SIG-M5 treated with dmso at 0.1 percent for 504 hours (cell line): ENCODE data around the gene ESCO1.
A peak's percentile ranks its signal among the peaks of the same experiment; 100 is the strongest.
"Not testable (repeated sequence)": the region's sequence is repeated elsewhere in the genome, so short reads cannot be mapped to it uniquely, and the experiment has no call there.

ENCODE experiments used
- DNase-seq: peaks from one replicate; lab custom pipeline; 2025; ENCODE audit not compliant: unreplicated experiment; lab: John Stamatoyannopoulos, UW

The ESCO1 gene

GRCh38 chr18:21600526-21601410 lies at the start of gene ESCO1:
TSS of gene ESCO1 (minus strand) at chr18:21600704. CDS start at chr18:21574843, 25,861 bp downstream.
- DNase-seq: peak; percentile 99

GRCh38 chr18:21640375-21640774 lies 39.9 kb upstream of the ESCO1 start:
- not testable (repeated sequence) for DNase-seq

GRCh38 chr18:21638822-21639221 lies 38.3 kb upstream of the ESCO1 start:
- no peak for DNase-seq

- no peak for DNase-seq
Observed at GRCh38 chr18:21636769-21637168, 36.3 kb upstream of the ESCO1 start.

- no peak for DNase-seq
Observed at GRCh38 chr18:21634588-21635199, 34.2 kb upstream of the ESCO1 start.

- DNase-seq: no peak
Observed at GRCh38 chr18:21632393-21632792, 31.9 kb upstream of the ESCO1 start.

GRCh38 chr18:21629089-21629832 lies 28.8 kb upstream of the ESCO1 start:
- no peak for DNase-seq

GRCh38 chr18:21621640-21622039 lies 21.1 kb upstream of the ESCO1 start:
- DNase-seq: not testable (repeated sequence)

- DNase-seq: peak; percentile 83
Observed at GRCh38 chr18:21612125-21613039, 11.9 kb upstream of the ESCO1 start, which contains the start of gene SNRPD1. TSS of gene SNRPD1 (plus strand) at chr18:21612314. CDS start at chr18:21612430, 116 bp downstream.

GRCh38 chr18:21611401-21612124 lies 11.1 kb upstream of the ESCO1 start:
- not testable (repeated sequence) for DNase-seq

- DNase-seq: no peak
Observed at GRCh38 chr18:21605213-21605612, 4.7 kb upstream of the ESCO1 start.

GRCh38 chr18:21604671-21605070 lies 4.2 kb upstream of the ESCO1 start:
- no peak for DNase-seq

GRCh38 chr18:21602299-21602587 lies 1.7 kb upstream of the ESCO1 start:
- DNase-seq: peak; percentile 30

- DNase-seq: peak; percentile 65
Observed at GRCh38 chr18:21599585-21600525, 649 bp downstream of the ESCO1 start.

- DNase-seq: peak; percentile 39
Observed at GRCh38 chr18:21598726-21599584, 1.5 kb downstream of the ESCO1 start.

- no peak for DNase-seq
Observed at GRCh38 chr18:21597620-21598019, 2.9 kb downstream of the ESCO1 start.

- no peak for DNase-seq
Observed at GRCh38 chr18:21593540-21594257, 6.8 kb downstream of the ESCO1 start.
